Activated gamma-delta T cell treated with anti-CD3 and anti-CD28 coated beads, Interleukin-2, amount 50 U/mL, for 16 hours (primary cell): ENCODE measurements around the gene HIVEP3.

Experiments
- DNase-seq: peaks from one replicate; pipeline ENCODE4 v3.0.0-alpha.2; 2020; ENCODE audit warnings: low read depth

Gene HIVEP3

GRCh38 chr1:41650028-41650880 is 268.5 kb downstream of the HIVEP3 start:
- DNase-seq = no peak

DNA sequence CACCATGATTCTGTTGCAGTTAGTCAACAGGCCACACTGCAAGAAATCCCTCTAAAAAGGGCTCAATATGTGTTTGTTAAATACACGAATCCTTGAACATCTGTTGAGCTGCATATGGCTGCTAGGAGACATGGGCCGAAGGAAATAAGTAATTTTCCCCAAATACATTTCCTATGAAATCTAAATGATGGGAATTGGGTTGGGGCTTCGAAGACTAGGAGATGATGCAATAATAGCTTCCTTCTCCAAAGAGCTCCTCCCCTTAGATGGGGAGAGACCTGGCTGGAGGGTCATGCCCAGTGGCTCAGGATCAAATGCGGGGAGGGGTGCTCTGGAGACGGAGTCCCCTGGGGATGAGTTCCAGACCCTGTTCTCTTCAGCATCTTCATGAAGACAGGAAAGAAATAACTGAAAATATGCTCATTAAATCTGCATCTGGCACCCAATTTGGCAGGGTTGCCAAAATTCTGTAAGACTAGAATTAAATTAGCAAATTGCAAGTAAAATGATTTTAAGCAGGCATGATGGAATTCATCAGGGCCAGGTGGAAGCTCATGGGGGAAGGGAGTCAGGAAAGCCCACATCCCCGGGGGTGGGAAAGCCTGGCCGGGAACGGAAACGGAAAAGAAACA is 269.2 kb downstream of the HIVEP3 start:
- no peak for DNase-seq

GRCh38 chr1:41648844-41649243 is 269.9 kb downstream of the HIVEP3 start:
- DNase-seq = no peak

DNA sequence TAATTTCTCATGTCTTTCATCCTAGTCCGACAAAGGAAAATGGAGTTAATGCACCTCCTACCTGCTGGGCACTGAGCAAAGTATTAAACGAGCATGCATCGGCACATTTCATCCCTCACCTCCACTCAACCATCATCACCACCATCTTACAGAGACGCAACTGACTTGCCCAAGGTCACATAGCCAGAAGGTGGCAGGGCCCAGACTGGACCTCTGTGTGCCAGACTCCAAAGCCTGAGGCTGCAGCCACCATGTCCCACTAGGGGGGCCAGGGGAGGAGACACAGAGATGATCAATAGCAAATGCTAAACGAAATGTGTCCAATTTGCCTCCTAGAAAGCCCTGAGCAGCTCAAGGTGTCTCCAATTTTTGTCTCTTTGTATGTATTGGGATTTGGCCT is 270.5 kb downstream of the HIVEP3 start:
- no peak for DNase-seq

DNA sequence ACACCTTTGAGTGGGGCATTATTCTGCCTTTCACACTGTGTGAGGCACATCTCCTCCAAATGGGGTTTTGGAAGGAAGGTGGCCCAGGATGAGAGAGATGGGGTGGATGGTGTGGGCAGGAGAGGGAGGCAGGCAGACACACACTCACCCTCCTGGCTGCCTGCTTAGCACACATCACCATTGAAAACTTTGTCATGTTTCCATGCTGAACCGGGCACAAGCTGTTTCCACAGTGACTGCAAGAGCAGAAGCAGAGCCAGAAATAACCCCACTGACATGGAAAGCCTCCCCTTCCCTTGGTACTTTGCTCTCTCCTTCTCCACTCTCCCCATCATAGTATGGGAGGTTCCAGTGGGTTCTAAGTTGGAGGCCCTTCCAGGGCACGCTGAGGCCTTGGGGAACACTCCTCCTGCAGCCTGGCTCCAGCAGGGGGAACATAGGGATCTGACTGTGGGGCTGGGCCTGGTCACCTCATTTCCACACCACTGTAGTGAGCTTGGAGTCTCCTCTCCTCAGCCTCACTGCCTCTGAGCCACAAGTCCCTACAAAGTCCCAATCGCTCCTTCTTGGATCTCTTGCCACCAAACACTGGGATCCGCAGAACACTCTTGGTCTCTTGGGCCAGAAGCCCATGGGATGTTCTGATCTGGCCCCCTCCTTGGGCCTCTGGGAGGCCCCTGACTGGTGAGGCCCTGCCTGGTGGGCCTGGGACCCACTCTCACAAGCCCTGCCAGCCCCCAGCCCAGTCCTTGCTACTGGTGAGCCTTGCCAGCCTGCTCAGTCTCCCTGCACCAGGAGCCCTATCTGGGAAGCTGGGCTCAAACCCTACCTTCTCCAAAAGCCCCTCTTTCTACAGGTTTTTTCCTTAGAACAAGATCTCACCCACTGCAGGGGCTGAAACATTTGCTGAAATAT is 271.2 kb downstream of the HIVEP3 start:
- DNase-seq = no peak

GRCh38 chr1:41646186-41646585 is 272.5 kb downstream of the HIVEP3 start:
- DNase-seq = no peak

GRCh38 chr1:41645062-41645461 is 273.7 kb downstream of the HIVEP3 start:
- DNase-seq = no peak

DNA sequence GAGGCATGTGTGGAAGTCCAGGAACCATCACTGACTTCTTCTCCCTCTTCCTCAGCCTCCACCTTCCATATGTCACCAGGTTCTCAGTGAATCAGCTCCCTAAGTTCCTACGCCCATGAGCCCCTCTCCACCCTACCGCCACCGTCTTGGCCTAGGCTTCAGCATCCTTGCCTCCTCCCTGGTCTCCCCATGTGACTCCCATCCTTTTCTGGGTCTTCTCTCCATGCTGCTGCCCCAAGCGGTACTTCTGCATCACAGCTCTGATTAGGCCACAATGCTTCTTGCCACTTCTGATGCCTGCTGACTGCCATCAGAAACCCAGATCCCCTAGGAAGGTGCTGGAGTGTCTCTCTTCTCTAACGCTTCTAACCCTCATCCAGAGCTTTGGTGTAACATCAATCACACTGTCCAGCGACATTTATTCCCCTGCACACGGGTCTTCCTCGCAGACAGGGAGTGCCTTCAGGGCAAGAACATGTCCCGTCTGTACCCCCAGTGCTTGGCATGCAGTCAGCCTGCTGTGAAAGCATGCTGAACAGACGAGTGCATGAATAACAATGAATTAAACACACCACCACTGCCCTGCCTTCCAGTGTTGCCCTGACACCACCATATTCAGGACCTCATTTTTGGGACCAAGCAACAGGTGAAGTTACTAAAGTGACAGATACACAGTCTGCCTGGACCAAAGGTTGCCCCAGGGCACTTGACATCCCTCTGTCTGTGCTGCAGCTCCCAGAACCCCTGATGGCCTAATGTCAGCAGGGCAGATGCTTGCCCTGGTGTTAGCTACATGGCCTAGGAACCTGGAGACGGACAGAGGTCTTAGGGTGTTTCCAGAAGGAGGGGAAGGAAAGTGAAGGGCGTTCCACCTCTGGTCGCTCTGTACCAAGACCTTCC is 275.6 kb downstream of the HIVEP3 start:
- no peak for DNase-seq

DNA sequence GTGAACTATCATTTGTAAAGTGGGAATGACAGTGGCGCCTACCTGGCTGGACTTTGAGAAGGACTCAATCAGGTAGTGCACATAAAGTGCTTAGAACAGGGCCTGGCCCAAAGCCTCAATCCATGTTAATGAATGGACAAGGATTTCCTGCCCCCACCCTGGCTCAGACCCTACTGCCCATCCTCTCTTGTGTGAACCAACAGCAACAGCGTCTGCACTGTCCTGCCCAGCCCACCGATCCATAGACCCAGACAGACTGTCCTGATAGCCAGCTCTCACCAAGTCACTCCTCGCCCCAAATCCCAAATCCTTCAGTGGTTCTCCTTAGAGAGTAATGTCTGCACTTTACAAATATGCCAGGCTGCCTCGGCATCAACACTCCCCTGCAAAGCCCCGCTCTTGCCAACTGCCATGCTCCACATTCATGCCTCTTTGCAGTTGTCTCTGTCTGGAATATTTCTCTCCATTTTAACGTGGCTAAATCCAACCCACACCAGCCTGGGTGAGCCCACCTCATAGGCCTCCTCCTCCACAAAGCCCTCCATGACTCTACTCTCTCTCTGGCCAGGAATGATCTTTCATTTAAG is 276.7 kb downstream of the HIVEP3 start:
- no peak for DNase-seq

GRCh38 chr1:41641475-41641814 is 277.3 kb downstream of the HIVEP3 start:
- DNase-seq = no peak

DNA sequence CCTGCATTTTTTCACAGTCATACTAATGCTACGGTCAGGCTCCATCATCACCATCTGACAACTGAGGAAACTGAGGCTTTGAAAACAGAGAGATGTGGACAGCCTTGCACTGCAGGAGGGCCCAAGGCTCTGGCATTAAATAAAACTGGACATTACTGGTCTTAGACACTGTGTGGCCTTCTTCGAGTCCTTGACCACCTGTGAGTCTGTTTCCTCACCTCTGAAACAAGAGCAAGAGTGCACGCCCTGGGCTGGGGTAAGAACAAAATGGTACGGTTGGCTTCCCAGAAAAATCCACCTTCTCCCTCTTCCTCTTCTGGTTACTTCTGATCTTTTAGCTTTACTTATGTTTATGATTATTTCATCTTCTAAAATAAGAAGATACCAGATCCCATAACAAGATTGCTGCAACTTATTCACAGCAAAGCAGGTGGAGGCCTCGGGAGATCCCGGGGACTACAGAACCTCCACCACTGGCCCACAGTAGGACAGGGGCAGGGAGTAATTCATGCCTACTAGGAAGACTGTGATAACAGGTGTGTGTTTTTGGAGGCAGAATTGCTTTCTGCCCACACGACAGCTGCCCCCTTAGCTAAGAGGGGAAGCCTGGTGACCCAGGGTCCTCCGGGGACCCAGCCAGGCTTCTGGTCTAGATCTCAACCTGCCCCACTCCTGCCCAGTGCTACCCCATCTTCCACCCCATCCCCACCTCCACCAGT is 277.8 kb downstream of the HIVEP3 start:
- no peak for DNase-seq

DNA sequence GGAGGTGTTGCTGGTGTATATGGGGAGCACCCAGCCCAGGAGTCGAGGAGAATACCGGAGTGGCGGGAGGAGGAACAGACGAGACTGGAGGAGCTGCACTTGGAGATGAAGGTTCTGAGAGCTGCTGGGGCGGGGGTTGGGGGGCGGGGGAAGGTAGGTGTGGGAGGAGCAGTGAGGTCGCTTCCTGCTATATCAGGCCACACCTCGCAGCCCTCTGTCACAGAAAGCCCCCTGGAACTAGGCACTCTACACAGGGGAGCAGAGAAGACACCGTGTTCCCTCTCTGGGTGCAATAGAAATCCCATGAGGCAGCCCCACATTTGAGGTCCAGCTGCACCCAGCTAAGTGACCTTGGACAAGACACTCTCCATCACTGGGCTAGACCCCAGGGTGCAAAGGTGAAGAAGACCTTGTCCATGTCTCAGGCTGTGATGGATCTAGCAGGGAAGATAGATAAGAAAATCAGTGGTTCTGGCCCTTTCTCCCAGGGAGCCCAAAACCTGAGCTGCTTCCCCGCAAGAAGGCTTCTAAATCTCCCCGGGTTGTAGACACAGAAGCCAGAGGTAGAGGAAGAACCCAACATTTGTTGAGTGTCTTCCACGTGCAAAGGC is 278.5 kb downstream of the HIVEP3 start:
- DNase-seq = no peak

- DNase-seq = no peak
These were observed 279.3 kb downstream of the HIVEP3 start for GRCh38 chr1:41639332-41639936.

- no peak for DNase-seq
These were observed 280.4 kb downstream of the HIVEP3 start for GRCh38 chr1:41638086-41639024.

GRCh38 chr1:41637367-41637766 is 281.4 kb downstream of the HIVEP3 start:
- DNase-seq = no peak

GRCh38 chr1:41633764-41634163 is 285.0 kb downstream of the HIVEP3 start:
- DNase-seq = no peak

GRCh38 chr1:41632781-41633575 is 285.7 kb downstream of the HIVEP3 start:
- no peak for DNase-seq

DNA sequence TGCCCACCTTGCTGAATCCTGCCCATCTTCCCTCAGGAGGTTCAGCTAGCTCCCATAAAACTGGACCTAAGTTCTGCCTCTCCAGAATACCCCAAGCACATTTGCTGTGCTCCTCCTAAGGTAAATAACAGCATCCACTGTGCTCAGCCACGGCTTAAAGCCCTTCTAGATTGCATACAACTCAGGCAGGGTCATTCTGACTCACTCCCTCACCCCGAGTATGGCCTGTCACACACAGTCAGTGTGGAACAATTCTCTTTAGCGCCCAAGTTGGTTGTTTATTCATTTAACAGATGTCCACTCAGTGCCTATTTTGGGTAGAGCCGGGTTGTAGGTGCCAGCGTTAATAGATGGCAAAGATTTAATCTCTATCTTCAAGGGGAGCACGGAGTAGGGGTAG is 286.8 kb downstream of the HIVEP3 start:
- DNase-seq = no peak
